COLO668 (cell line): ENCODE data around the gene ANKFY1.

Experiments
- DNase-seq: peaks from one replicate; lab custom pipeline; 2025; ENCODE audit not compliant: unreplicated experiment; lab: John Stamatoyannopoulos, UW

Gene ANKFY1

GRCh38 chr17:4263282-4264215, at the start of gene ANKFY1:
ANKFY1 (minus strand) TSS chr17:4263979; CDS start chr17:4263941, 38 bp downstream.
- DNase-seq: peak; percentile 90

GRCh38 chr17:4310354-4311060, 46.7 kb upstream of the ANKFY1 start:
- DNase-seq: no peak

- DNase-seq: no peak
Observed at GRCh38 chr17:4309897-4310296, 46.1 kb upstream of the ANKFY1 start.

- no peak for DNase-seq
Observed at GRCh38 chr17:4307179-4307930, 43.6 kb upstream of the ANKFY1 start.

GRCh38 chr17:4305224-4305623, 41.4 kb upstream of the ANKFY1 start:
- DNase-seq: no peak

- DNase-seq: peak; percentile 14
Observed at GRCh38 chr17:4304417-4305027, 40.7 kb upstream of the ANKFY1 start.

GRCh38 chr17:4301066-4301465, 37.3 kb upstream of the ANKFY1 start:
- no peak for DNase-seq

GRCh38 chr17:4297351-4297750, 33.6 kb upstream of the ANKFY1 start:
- no peak for DNase-seq

GRCh38 chr17:4295686-4296085, 31.9 kb upstream of the ANKFY1 start:
- no peak for DNase-seq

- no peak for DNase-seq
Observed at GRCh38 chr17:4293572-4293971, 29.8 kb upstream of the ANKFY1 start.

GRCh38 chr17:4287710-4288109, 23.9 kb upstream of the ANKFY1 start:
- DNase-seq: no peak

- DNase-seq: no peak
Observed at GRCh38 chr17:4276514-4276913, 12.7 kb upstream of the ANKFY1 start.

GRCh38 chr17:4272972-4273368, 9.2 kb upstream of the ANKFY1 start:
- no peak for DNase-seq

GRCh38 chr17:4272213-4272971, 8.6 kb upstream of the ANKFY1 start:
- no peak for DNase-seq

- DNase-seq: no peak
Observed at GRCh38 chr17:4270736-4271135, 7.0 kb upstream of the ANKFY1 start.

- no peak for DNase-seq
Observed at GRCh38 chr17:4269915-4270314, 6.1 kb upstream of the ANKFY1 start.

GRCh38 chr17:4267402-4267801, 3.6 kb upstream of the ANKFY1 start:
- DNase-seq: no peak

GRCh38 chr17:4266550-4266949, 2.8 kb upstream of the ANKFY1 start:
- no peak for DNase-seq

- no peak for DNase-seq
Observed at GRCh38 chr17:4262703-4263102, 1.1 kb downstream of the ANKFY1 start.

GRCh38 chr17:4261452-4261851, 2.3 kb downstream of the ANKFY1 start:
- DNase-seq: no peak
